Stimulated activated naive CD8-positive, alpha-beta T cell treated with anti-CD3 and anti-CD28 coated beads, Interleukin-15, amount 100 ng/mL, for 72 hours (primary cell): Measurements from ENCODE around the gene AP2B1.

Experiments
- ATAC-seq: fragments of 150-1000 bp; cut with Tn5 transposase; 2 replicates; pipeline ENCODE4 v1.10.0; 2021; ENCODE audit warnings: mild to moderate bottlenecking, moderate library complexity
- DNase-seq, 2 donors: peaks; one replicate each; pipeline ENCODE4 v3.0.0; 2021 to 2022
- H3K27ac Mint-ChIP-seq, 2 donors: one replicate each; pipeline ENCODE4 v1.8.0; 2022; ENCODE audit warnings: mild to moderate bottlenecking in 2 of 2, mixed read lengths in 2 of 2, moderate library complexity in 2 of 2
- H3K27me3 Mint-ChIP-seq: one replicate; pipeline ENCODE4 v1.8.0; 2022; ENCODE audit warnings: mixed read lengths
- H3K4me1 Mint-ChIP-seq: one replicate; pipeline ENCODE4 v1.8.0; 2022; ENCODE audit warnings: mild to moderate bottlenecking, mixed read lengths
- H3K4me3 Mint-ChIP-seq, 2 donors: one replicate each; pipeline ENCODE4 v1.8.0; 2022; ENCODE audit warnings: mild to moderate bottlenecking in 2 of 2, mixed read lengths in 2 of 2, moderate library complexity in 1 of 2
- H3K9me3 Mint-ChIP-seq, 2 donors: one replicate each; pipeline ENCODE4 v1.8.0; 2022; ENCODE audit warnings: mixed read lengths in 2 of 2

The AP2B1 gene

DNA sequence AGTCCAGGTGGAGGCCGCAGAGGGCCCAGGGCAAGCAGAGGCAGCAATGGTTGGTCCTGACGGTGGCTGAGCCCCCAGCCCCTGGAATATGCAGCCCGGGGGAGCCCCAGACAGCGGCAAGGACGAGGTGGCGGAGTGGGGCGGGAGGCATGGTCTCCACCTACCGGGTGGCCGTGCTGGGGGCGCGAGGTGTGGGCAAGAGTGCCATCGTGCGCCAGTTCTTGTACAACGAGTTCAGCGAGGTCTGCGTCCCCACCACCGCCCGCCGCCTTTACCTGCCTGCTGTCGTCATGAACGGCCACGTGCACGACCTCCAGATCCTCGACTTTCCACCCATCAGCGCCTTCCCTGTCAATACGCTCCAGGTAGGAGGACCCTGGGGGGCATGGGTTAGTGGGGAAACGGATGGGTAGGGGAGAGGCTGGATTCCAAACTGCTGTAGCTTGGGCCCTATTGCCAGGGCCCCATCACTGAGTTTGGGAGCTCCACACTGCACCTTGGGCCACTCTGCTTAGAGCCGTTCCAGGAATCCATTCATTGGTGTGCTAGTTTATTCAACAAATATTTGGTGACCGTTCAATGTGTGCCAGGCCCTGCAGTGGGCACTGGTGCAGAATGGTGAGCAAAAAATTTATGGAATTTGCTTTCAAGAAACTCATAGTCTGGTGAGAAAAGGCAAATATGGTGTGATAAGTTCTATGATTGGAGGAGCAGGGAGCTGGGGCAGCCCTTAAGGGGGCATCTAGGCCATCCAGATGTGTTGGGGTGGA lies 148.1 kb downstream of the AP2B1 start:
- Mint-ChIP-seq H3K27ac (peak overlapping the region in 1 of 2 donors; percentile 5), H3K27me3 (peaks cover 16% of the 10 kb centered on the region), H3K4me3 (no peak overlapping the region), H3K4me1 (peaks cover 28% of the 10 kb centered on the region), H3K9me3 (no peaks in the 10 kb centered on the region)
- ATAC-seq (no peak), DNase-seq (no peak)

GRCh38 chr17:35736236-35736635 lies 149.1 kb downstream of the AP2B1 start:
- no peaks in the 10 kb centered on the region for H3K9me3 Mint-ChIP-seq
- H3K27me3 Mint-ChIP-seq: peaks cover 26% of the 10 kb centered on the region
- no peak for ATAC-seq
- peaks cover 19% of the 10 kb centered on the region for H3K4me1 Mint-ChIP-seq
- H3K27ac Mint-ChIP-seq: no peak overlapping the region
- no peak overlapping the region for H3K4me3 Mint-ChIP-seq
- no peak for DNase-seq

- Mint-ChIP-seq H3K9me3 (no peaks in the 10 kb centered on the region), H3K4me1 (peaks cover 18% of the 10 kb centered on the region), H3K27ac (no peak overlapping the region), H3K4me3 (no peak overlapping the region), H3K27me3 (peaks cover 50% of the 10 kb centered on the region)
- ATAC-seq (no peak), DNase-seq (no peak)
These were observed 151.5 kb downstream of the AP2B1 start for GRCh38 chr17:35738519-35739133.

GRCh38 chr17:35740216-35740615 lies 153.1 kb downstream of the AP2B1 start:
- no peak for ATAC-seq
- H3K4me1 Mint-ChIP-seq: peaks cover 18% of the 10 kb centered on the region
- no peak overlapping the region for H3K4me3 Mint-ChIP-seq
- H3K27me3 Mint-ChIP-seq: peaks cover 61% of the 10 kb centered on the region
- H3K9me3 Mint-ChIP-seq: no peaks in the 10 kb centered on the region
- no peak for DNase-seq
- H3K27ac Mint-ChIP-seq: no peak overlapping the region

- ATAC-seq (peak; percentile 75), DNase-seq (peak in 1 of 2 donors; percentile 28)
- H3K27me3 Mint-ChIP-seq: peaks cover 61% of the 10 kb centered on the region
- H3K27ac Mint-ChIP-seq: no peak overlapping the region
- H3K9me3 Mint-ChIP-seq: no peaks in the 10 kb centered on the region
- peak overlapping the region; percentile 58 to 75 for H3K4me3 Mint-ChIP-seq
- H3K4me1 Mint-ChIP-seq: peaks cover 18% of the 10 kb centered on the region
These were observed 154.1 kb downstream of the AP2B1 start for GRCh38 chr17:35740997-35741931.

DNA sequence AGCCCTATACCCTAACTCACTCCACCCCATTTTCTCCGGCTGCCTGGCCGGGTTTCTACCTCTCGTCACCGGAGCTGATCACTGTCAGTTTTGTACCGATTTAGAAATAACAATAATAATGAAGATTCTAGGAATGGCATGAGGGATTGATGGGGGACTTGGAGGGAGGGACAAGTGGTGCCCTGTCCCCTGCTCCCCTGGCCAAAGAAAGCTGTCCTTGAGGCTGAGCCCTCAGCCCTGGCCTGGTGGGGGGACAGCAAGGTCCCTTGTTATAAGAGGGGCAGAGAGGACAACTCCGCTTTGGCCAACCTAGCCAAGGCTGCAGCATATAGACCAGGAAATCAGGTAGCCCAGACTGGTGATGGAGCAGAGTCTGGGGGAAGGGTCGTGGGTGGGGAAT lies 155.4 kb downstream of the AP2B1 start:
- no peak for DNase-seq
- peaks cover 61% of the 10 kb centered on the region for H3K27me3 Mint-ChIP-seq
- peaks cover 23% of the 10 kb centered on the region for H3K4me1 Mint-ChIP-seq
- no peak for ATAC-seq
- no peaks in the 10 kb centered on the region for H3K9me3 Mint-ChIP-seq
- peak overlapping the region in 1 of 2 donors; percentile 75 for H3K4me3 Mint-ChIP-seq
- no peak overlapping the region for H3K27ac Mint-ChIP-seq

- Mint-ChIP-seq H3K4me1 (peaks cover 28% of the 10 kb centered on the region), H3K27ac (no peak overlapping the region), H3K27me3 (peaks cover 62% of the 10 kb centered on the region), H3K4me3 (no peak overlapping the region), H3K9me3 (no peaks in the 10 kb centered on the region)
- no peak for ATAC-seq
- DNase-seq: no peak
These were observed 155.9 kb downstream of the AP2B1 start for GRCh38 chr17:35742896-35743477.

DNA sequence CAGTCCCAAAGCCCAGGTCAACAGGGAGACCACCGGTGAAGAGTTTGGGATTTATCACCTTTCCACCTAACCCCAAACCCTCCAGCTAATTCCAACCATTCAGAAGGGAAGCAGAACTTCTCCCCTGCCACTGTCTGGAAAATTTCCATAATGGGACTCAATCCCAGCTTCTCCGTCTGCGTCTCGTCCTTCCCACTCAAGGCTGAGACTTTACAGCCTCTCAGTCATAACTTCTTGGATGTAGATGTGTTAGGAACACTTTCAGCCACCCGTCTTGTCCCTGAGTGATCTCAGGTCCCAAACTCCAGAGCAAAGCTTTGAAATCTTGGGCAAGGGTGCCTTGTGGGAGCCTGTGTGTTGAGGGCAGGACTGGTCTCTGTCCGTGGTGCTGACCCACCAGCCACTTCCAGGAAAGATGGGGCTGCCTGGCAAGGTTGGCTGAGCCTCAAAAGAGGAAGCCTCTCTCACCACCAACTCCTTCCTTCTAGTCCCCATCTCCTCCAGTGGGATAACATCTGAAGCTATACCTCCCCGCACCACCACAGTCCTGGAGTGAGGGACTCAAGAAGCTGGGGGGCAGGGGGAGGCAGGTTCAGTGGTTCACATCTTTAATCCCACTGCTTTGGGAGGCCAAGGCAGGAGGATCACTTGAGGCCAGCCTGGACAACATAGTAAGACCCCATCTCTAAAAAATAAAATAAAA lies 156.7 kb downstream of the AP2B1 start:
- Mint-ChIP-seq H3K4me3 (no peak overlapping the region), H3K4me1 (peaks cover 30% of the 10 kb centered on the region), H3K27me3 (peaks cover 69% of the 10 kb centered on the region), H3K27ac (no peak overlapping the region), H3K9me3 (no peaks in the 10 kb centered on the region)
- no peak for DNase-seq
- no peak for ATAC-seq

GRCh38 chr17:35744830-35745229 lies 157.7 kb downstream of the AP2B1 start:
- Mint-ChIP-seq H3K27ac (no peak overlapping the region), H3K4me1 (peaks cover 37% of the 10 kb centered on the region), H3K4me3 (no peak overlapping the region), H3K27me3 (peaks cover 69% of the 10 kb centered on the region), H3K9me3 (no peaks in the 10 kb centered on the region)
- no peak for DNase-seq
- ATAC-seq: no peak

DNA sequence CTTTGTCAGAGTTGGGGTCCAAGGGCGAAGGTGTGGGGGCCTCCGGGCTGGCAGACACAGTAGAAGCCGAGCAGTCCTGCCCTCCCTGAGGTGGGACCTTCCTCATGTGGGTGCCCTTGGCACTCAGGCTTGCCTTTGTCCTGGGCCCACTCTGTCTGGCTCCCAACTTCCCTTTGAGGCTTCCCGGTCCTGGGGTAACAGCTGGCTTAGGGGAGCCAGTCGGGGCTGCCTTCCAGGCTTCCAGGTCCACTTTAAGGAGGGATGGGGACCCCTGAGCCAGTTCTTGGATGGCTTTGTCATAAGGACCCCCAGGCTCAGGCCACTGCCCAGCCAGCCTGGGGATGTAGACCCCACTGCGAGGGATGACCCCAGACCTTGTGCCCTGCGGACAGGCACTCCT lies 158.1 kb downstream of the AP2B1 start:
- H3K4me3 Mint-ChIP-seq: no peak overlapping the region
- DNase-seq: no peak
- peaks cover 42% of the 10 kb centered on the region for H3K4me1 Mint-ChIP-seq
- ATAC-seq: no peak
- H3K9me3 Mint-ChIP-seq: no peaks in the 10 kb centered on the region
- H3K27ac Mint-ChIP-seq: no peak overlapping the region
- peaks cover 69% of the 10 kb centered on the region for H3K27me3 Mint-ChIP-seq

- Mint-ChIP-seq H3K4me1 (peaks cover 48% of the 10 kb centered on the region), H3K4me3 (no peak overlapping the region), H3K27me3 (peaks cover 69% of the 10 kb centered on the region), H3K27ac (no peak overlapping the region), H3K9me3 (no peaks in the 10 kb centered on the region)
- ATAC-seq (no peak), DNase-seq (no peak)
These were observed 158.7 kb downstream of the AP2B1 start for GRCh38 chr17:35745749-35746320.

DNA sequence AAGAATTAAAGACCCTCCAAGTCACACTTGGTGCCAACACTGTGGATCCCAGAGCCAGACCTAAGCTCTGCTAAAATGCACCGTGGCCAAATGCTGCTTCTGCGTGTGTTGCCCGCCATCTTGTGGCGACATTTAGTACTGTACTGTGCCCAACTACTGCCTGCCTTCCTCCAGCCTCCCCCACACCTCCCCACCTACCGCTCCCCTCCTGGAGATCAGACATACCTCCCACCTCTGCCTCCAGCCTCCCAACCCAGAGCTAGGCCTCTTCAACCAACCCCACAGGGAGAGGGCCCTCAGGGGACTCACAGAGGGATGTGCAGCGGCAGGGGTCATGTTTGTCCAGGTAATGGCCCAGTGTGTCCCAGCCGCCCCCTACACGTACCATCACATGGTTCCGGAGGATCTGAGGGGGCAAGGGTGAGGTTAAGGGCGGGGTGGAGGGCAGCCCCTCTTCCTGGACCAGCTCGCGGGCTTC lies 160.5 kb downstream of the AP2B1 start:
- ATAC-seq (peak; percentile 88), DNase-seq (peak; percentile 79)
- H3K9me3 Mint-ChIP-seq: no peaks in the 10 kb centered on the region
- H3K27ac Mint-ChIP-seq: peak overlapping the region in 1 of 2 donors; percentile 54
- H3K27me3 Mint-ChIP-seq: peaks cover 69% of the 10 kb centered on the region
- H3K4me1 Mint-ChIP-seq: peaks cover 43% of the 10 kb centered on the region
- H3K4me3 Mint-ChIP-seq: peak overlapping the region in 1 of 2 donors; percentile 60

DNA sequence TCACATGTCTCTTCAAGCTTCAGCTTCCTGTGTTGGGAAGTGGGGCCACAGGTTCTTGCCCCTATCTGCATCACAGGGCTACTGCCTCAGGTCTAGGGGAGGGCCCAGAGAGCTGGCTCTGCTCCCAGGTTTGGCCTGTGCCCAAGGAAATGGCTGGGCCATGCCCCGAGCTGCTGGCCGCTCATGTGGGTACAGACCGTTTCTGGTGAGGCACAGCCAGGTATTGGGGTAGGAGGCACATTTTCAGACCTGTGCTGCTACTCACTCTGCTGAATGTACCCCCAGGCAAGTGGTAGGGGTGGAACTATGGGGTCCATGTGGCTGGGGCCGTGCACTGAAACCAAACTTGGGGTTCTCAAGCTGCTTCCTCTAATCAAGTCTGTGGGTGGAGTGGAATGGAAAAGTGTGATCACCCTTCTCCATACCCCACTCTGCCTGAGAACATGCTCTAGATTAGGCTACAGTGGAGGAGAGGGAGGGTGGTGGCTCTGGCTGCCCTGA lies 161.3 kb downstream of the AP2B1 start:
- peaks cover 43% of the 10 kb centered on the region for H3K4me1 Mint-ChIP-seq

GRCh38 chr17:35748979-35749378 lies 161.9 kb downstream of the AP2B1 start:
- no peaks in the 10 kb centered on the region for H3K9me3 Mint-ChIP-seq
- DNase-seq (no peak), ATAC-seq (no peak)
- H3K4me1 Mint-ChIP-seq: peaks cover 43% of the 10 kb centered on the region
- H3K27ac Mint-ChIP-seq: no peak overlapping the region
- H3K27me3 Mint-ChIP-seq: peaks cover 64% of the 10 kb centered on the region
- peak overlapping the region; percentile 12 to 42 for H3K4me3 Mint-ChIP-seq

More for the DNA sequence above, 161.3 kb downstream of the AP2B1 start:
- DNase-seq (peak in 1 of 2 donors; percentile 17), ATAC-seq (peak; percentile 14)
- peak overlapping the region in 1 of 2 donors; percentile 60 for H3K4me3 Mint-ChIP-seq
- no peaks in the 10 kb centered on the region for H3K9me3 Mint-ChIP-seq
- H3K27me3 Mint-ChIP-seq: peaks cover 69% of the 10 kb centered on the region
- peak overlapping the region in 1 of 2 donors; percentile 42 for H3K27ac Mint-ChIP-seq
